H1 (cell line): ENCODE data around the gene RAB3C. TPM values are rescaled to one million over a fixed set of nuclear protein-coding genes. Genes with fewer than 3 reads are reported as not detected.

Experiments
- CTCF ChIA-PET: fragments of 300-600 bp; sonication (Branson Sonifier 250); formaldehyde crosslinking; loops from one replicate; lab custom pipeline; 2021; ENCODE audit not compliant: partially characterized antibody; lab: Charles Lee
- POLR2A ChIA-PET: fragments of 300-600 bp; sonication (Branson Sonifier 250); formaldehyde crosslinking; loops from one replicate; lab custom pipeline; 2021; ENCODE audit warnings: inconsistent platforms; ENCODE audit not compliant: partially characterized antibody; lab: Charles Lee
- DNase-seq, 2 experiments: peaks; one replicate each; pipeline versions ENCODE4 v3.0.0 to v3.0.0-alpha.2; 2010 to 2022; ENCODE audit warnings: low spot score in 2 of 2, low read depth in 1 of 2, mixed read lengths in 1 of 2
- FAIRE-seq: peaks from 2 replicates; lab custom pipeline; 2011; peaks lifted over from hg19 to GRCh38; lab: Jason Lieb, UNC
- H2AFZ ChIP-seq: 2 replicates; pipeline ENCODE4 v1.8.1; 2012; ENCODE audit warnings: low read length, inconsistent platforms
- H2AK5ac ChIP-seq: 2 replicates; pipeline ENCODE4 v1.6.1; 2013; ENCODE audit warnings: low read depth, low read length
- H2BK120ac ChIP-seq: replicated peaks from 2 replicates; pipeline ENCODE3; 2013; ENCODE audit warnings: low read depth, low read length, inconsistent platforms
- H2BK12ac ChIP-seq: 2 replicates; pipeline ENCODE4 v1.6.1; 2013; ENCODE audit warnings: low read depth, low read length
- H2BK15ac ChIP-seq: 2 replicates; pipeline ENCODE4 v1.6.1; 2013; ENCODE audit warnings: low read length
- H2BK20ac ChIP-seq: 2 replicates; pipeline ENCODE4 v1.6.1; 2013; ENCODE audit warnings: low read length
- H2BK5ac ChIP-seq: 2 replicates; pipeline ENCODE4 v1.6.1; 2013; ENCODE audit warnings: low read depth, low read length
- H3K14ac ChIP-seq: 2 replicates; pipeline ENCODE4 v1.6.1; 2013; ENCODE audit warnings: inconsistent platforms; ENCODE audit not compliant: insufficient read length
- H3K18ac ChIP-seq: 2 replicates; pipeline ENCODE4 v1.6.1; 2013; ENCODE audit warnings: low read length; ENCODE audit errors: extremely low read depth
- H3K23ac ChIP-seq: 2 replicates; pipeline ENCODE4 v1.6.1; 2013; ENCODE audit warnings: inconsistent platforms; ENCODE audit not compliant: insufficient read length
- H3K23me2 ChIP-seq: 2 replicates; pipeline ENCODE4 v1.6.1; 2013; ENCODE audit warnings: low read depth, low read length
- H3K27ac ChIP-seq: 2 replicates; pipeline ENCODE4 v1.6.1; 2011; ENCODE audit warnings: low read depth, low read length, inconsistent platforms
- H3K27me3 ChIP-seq, 4 experiments: replicated peaks in 1 of 4; 1 replicate in 1 of 4; 2 replicates in 3 of 4; pipeline versions ENCODE4 v1.6.1 to v1.8.1; 2011 to 2013; ENCODE audit warnings: low read length in 3 of 4, mild to moderate bottlenecking in 3 of 4, inconsistent platforms in 2 of 4, mixed read lengths in 2 of 4, moderate library complexity in 1 of 4; ENCODE audit not compliant: control insufficient read depth in 3 of 4, insufficient read depth in 3 of 4; ENCODE audit errors: extremely low read depth in 1 of 4
- H3K36me3 ChIP-seq, 4 experiments: 2 replicates each; pipeline versions ENCODE4 v1.6.1 to v1.8.1; 2011 to 2013; ENCODE audit warnings: mild to moderate bottlenecking in 4 of 4, low read length in 3 of 4, moderate library complexity in 2 of 4, control low read depth in 1 of 4, inconsistent platforms in 1 of 4; ENCODE audit not compliant: insufficient read depth in 4 of 4, control insufficient read depth in 2 of 4
- H3K4ac ChIP-seq: replicated peaks from 2 replicates; pipeline ENCODE3; 2013; ENCODE audit warnings: low read length, low read depth, mixed read lengths, inconsistent platforms; ENCODE audit not compliant: insufficient read length
- H3K4me1 ChIP-seq, 4 experiments: replicated peaks in 1 of 4; 1 replicate in 1 of 4; 2 replicates in 3 of 4; pipeline versions ENCODE4 v1.6.1 to v1.8.1; 2011 to 2013; ENCODE audit warnings: low read length in 3 of 4, inconsistent platforms in 2 of 4, mixed read lengths in 1 of 4; ENCODE audit not compliant: insufficient read depth in 4 of 4, control insufficient read depth in 3 of 4
- H3K4me2 ChIP-seq, 2 experiments: 2 replicates each; pipeline versions ENCODE4 v1.6.1 to v1.8.1; 2011 to 2013; ENCODE audit warnings: low read depth in 2 of 2, low read length in 2 of 2, control low read depth in 1 of 2, inconsistent platforms in 1 of 2, mild to moderate bottlenecking in 1 of 2; ENCODE audit not compliant: insufficient read depth in 1 of 2
- H3K4me3 ChIP-seq, 4 experiments: fragments of 200-600, 300-600 bp in 1 of 4; sonication (generic), shearing (Covaris generic), sonication (Bioruptor Twin) in 1 of 4; 2 replicates each; pipeline versions ENCODE4 v1.5.1 to v1.8.1; 2011 to 2016; ENCODE audit warnings: low read length in 4 of 4, low read depth in 3 of 4, control low read depth in 2 of 4, inconsistent platforms in 2 of 4, mild to moderate bottlenecking in 2 of 4, mixed read lengths in 1 of 4, moderate library complexity in 1 of 4; ENCODE audit not compliant: insufficient read depth in 2 of 4; ENCODE audit errors: extremely low read depth in 1 of 4
- H3K56ac ChIP-seq: replicated peaks from 2 replicates; pipeline ENCODE3; 2013; ENCODE audit warnings: low read depth, mild to moderate bottlenecking, mixed read lengths, low read length, inconsistent platforms; ENCODE audit not compliant: insufficient read length
- H3K79me1 ChIP-seq: 2 replicates; pipeline ENCODE4 v1.6.1; 2013; ENCODE audit warnings: low read depth, low read length, control low read depth
- H3K79me2 ChIP-seq, 2 experiments: 2 replicates each; pipeline versions ENCODE4 v1.6.1 to v1.8.1; 2012 to 2013; ENCODE audit warnings: low read length in 2 of 2, mild to moderate bottlenecking in 2 of 2, inconsistent platforms in 1 of 2; ENCODE audit not compliant: insufficient read depth in 2 of 2, control insufficient read depth in 1 of 2
- H3K9ac ChIP-seq, 4 experiments: replicated peaks in 1 of 4; 1 replicate in 1 of 4; 2 replicates in 3 of 4; pipeline versions ENCODE4 v1.6.1 to v1.8.1; 2011 to 2013; ENCODE audit warnings: low read depth in 3 of 4, low read length in 3 of 4, control low read depth in 2 of 4, mild to moderate bottlenecking in 2 of 4, moderate library complexity in 2 of 4, inconsistent platforms in 1 of 4; ENCODE audit errors: extremely low read depth in 1 of 4
- H3K9me3 ChIP-seq, 2 experiments: 2 replicates each; pipeline versions ENCODE4 v1.6.1 to v1.8.1; 2012 to 2013; ENCODE audit warnings: mild to moderate bottlenecking in 2 of 2, moderate library complexity in 2 of 2, control low read depth in 1 of 2, inconsistent platforms in 1 of 2, low read depth in 1 of 2, low read length in 1 of 2, mixed read lengths in 1 of 2; ENCODE audit not compliant: insufficient read depth in 2 of 2
- H4K20me1 ChIP-seq, 2 experiments: replicated peaks in 1 of 2; 2 replicates each; pipeline versions ENCODE3 to v1.8.1; 2011 to 2013; ENCODE audit warnings: inconsistent platforms in 2 of 2, low read length in 2 of 2, mild to moderate bottlenecking in 1 of 2; ENCODE audit not compliant: insufficient read depth in 2 of 2, control insufficient read depth in 1 of 2
- H4K5ac ChIP-seq: 2 replicates; pipeline ENCODE4 v1.6.1; 2013; ENCODE audit warnings: low read length, low read depth, mixed read lengths, inconsistent platforms; ENCODE audit not compliant: insufficient read length
- H4K8ac ChIP-seq: 2 replicates; pipeline ENCODE4 v1.8.0; 2013; ENCODE audit warnings: mild to moderate bottlenecking, moderate library complexity, low read length, inconsistent platforms; ENCODE audit not compliant: insufficient read depth; ENCODE audit errors: extremely low read depth
- H4K91ac ChIP-seq: replicated peaks from 2 replicates; pipeline ENCODE3; 2013; ENCODE audit warnings: low read length, mixed read lengths, inconsistent platforms; ENCODE audit not compliant: insufficient read length
- TAF7 ChIP-seq: optimal IDR thresholded peaks from 2 replicates; pipeline ENCODE3; 2011; ENCODE audit warnings: low read depth, mild to moderate bottlenecking, inconsistent platforms, low read length, moderate library complexity, borderline replicate concordance
- WGBS, 2 experiments: shearing (Covaris generic) in 1 of 2; methylation state at CpG; one replicate each; pipeline versions ENCODE4 v1.1.6 to v1.1.7; 2013 to 2015; ENCODE audit warnings: low lambda C conversion rate in 2 of 2, mixed read lengths in 2 of 2, inconsistent platforms in 1 of 2, low coverage in 1 of 2, missing lambda C conversion rate in 1 of 2; ENCODE audit not compliant: insufficient replicate concordance in 2 of 2, insufficient coverage in 1 of 2, insufficient read length in 1 of 2; ENCODE audit errors: extremely low coverage in 1 of 2, missing lambda C conversion rate in 1 of 2; 5-methylcytosine and 5-hydroxymethylcytosine counted together
- polyA plus RNA-seq, 7 experiments: library from polyadenylated mRNA; depleted of rRNA in 3 of 7; stranded (reverse) in 5 of 7; unstranded in 2 of 7; fragments of >200 nt in 5 of 7; fragments of 200-250 nt in 2 of 7; gene quantifications; 1 replicate in 5 of 7; 2 replicates in 1 of 7; 4 replicates in 1 of 7; pipeline versions ENCODE4 v1.2.1 to v1.2.3, GENCODE V29; 2011 to 2013; ENCODE audit warnings: missing spikeins in 2 of 7, mixed read lengths in 2 of 7
- total RNA-seq: library from RNA; stranded (reverse); fragmentation: NEBNext Ultra II Directional; extraction: Animal tissue kit (Norgen Biotek cat#: 25700); gene quantifications from 2 replicates; pipeline ENCODE4 v1.2.1, GENCODE V29; 2021

Gene RAB3C
- total and polyA plus RNA-seq, 2 of the 8 experiments (the other 6 are each of a cell fraction or from before 2014, with no cell fraction given), result 14.7 to 18.3 TPM

GRCh38 chr5:58641533-58641932, 58.7 kb downstream of the RAB3C start:
- Histone ChIP-seq H3K4me1 (no peaks in the 10 kb centered on the region), H3K4me3 (no peak overlapping the region), H2BK12ac (no peak overlapping the region), H2BK20ac (no peak overlapping the region), H2AK5ac (no peak overlapping the region), H2BK15ac (no peak overlapping the region), H3K56ac (no peak overlapping the region), H3K23me2 (peaks cover 1% of the 10 kb centered on the region; the same call in 1 of the 2 replicates), H3K18ac (no peak overlapping the region), H2BK5ac (no peak overlapping the region), H3K9me3 (no peaks in the 10 kb centered on the region), H4K8ac (no peak overlapping the region), H3K79me2 (no peaks in the 10 kb centered on the region), H3K14ac (no peak overlapping the region), H3K27me3 (no peaks in the 10 kb centered on the region), H4K20me1 (no peaks in the 10 kb centered on the region), H2AFZ (no peak overlapping the region), H2BK120ac (no peak overlapping the region), H3K4ac (no peak overlapping the region), H3K79me1 (no peaks in the 10 kb centered on the region), H4K5ac (no peak overlapping the region), H3K9ac (no peak overlapping the region), H3K23ac (no peak overlapping the region), H3K27ac (no peak overlapping the region), H4K91ac (no peak overlapping the region), H3K4me2 (no peak overlapping the region), H3K36me3 (no peaks in the 10 kb centered on the region)
- 100% methylated on average over 1 of the region's 1 CpG; no CpG with 5 or more reads in 1 of the 2 experiments for WGBS, 2 experiments
- DNase-seq (no peak), FAIRE-seq (no peak)
- ChIA-PET CTCF (interaction anchor here (1.2 kb wide), 1 partner anchor 145 kb away, joined by 3 read pairs; no protein-coding TSS in a partner anchor), POLR2A (no interaction called here)
- no peak for TF ChIP-seq TAF7
